T-helper 17 cell (primary cell): Measurements from ENCODE around the gene SLC24A1. TPM values are rescaled to one million over a fixed set of nuclear protein-coding genes. Genes with fewer than 3 reads are reported as not detected.

Source experiments
- ATAC-seq: fragments of 150-1000 bp; cut with Tn5 transposase; 2 replicates; pipeline ENCODE4 v1.10.0; 2021; ENCODE audit warnings: mild to moderate bottlenecking, moderate library complexity
- DNase-seq, 3 donors: peaks; one replicate each; pipeline versions ENCODE4 v3.0.0 to v3.0.0-alpha.2; 2020 to 2021
- H3K9me3 ChIP-seq: one replicate; pipeline ENCODE4 v1.7.0; 2013; ENCODE audit warnings: low read length, mild to moderate bottlenecking; ENCODE audit not compliant: control insufficient read depth, poor library complexity, severe bottlenecking
- H3K27ac Mint-ChIP-seq: one replicate; pipeline ENCODE4 v1.8.0; 2022; ENCODE audit warnings: mild to moderate bottlenecking, moderate library complexity, mixed read lengths
- H3K27me3 Mint-ChIP-seq: one replicate; pipeline ENCODE4 v1.8.0; 2022; ENCODE audit warnings: mixed read lengths
- H3K36me3 Mint-ChIP-seq: one replicate; pipeline ENCODE4 v1.8.0; 2022; ENCODE audit warnings: low read depth, mixed read lengths
- H3K4me1 Mint-ChIP-seq: one replicate; pipeline ENCODE4 v1.8.0; 2022; ENCODE audit warnings: mild to moderate bottlenecking, mixed read lengths
- H3K4me3 Mint-ChIP-seq: one replicate; pipeline ENCODE4 v1.8.0; 2022; ENCODE audit warnings: mild to moderate bottlenecking, moderate library complexity, mixed read lengths
- total RNA-seq, 4 donors: library from RNA in 2 of 4; stranded (reverse) in 2 of 4; gene quantifications; one replicate each; pipeline ENCODE4 v1.2.3 and lab custom pipeline; 2022 to 2026

Gene SLC24A1
- total RNA-seq, 2 donors from 2014 or later, result 4.0 to 5.9 TPM

DNA sequence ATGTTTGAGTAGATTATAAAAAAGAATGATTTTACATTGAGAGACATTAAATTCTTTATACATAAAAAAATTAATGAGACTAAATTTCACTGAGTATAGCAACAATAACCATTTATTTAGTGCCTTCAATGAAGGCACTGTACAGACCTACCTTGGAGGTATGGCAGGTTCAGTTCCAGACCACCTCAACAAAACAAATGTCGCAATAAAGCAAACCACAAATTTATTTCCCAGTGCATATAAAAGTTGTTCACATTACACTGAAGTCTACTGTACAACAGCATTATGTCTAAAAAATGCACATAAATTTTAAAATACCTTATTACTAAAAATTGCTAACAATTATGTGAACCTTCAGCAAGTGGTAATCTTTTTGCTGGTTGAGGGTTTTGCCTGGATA lies 58.8 kb downstream of the SLC24A1 start:
- ATAC-seq, result no peak
- Mint-ChIP-seq H3K36me3 (no peaks in the 10 kb centered on the region), H3K4me3 (no peak overlapping the region), H3K27ac (no peak overlapping the region), H3K4me1 (peaks cover 3% of the 10 kb centered on the region), H3K27me3 (no peaks in the 10 kb centered on the region)
- DNase-seq, result no peak
- H3K9me3 ChIP-seq, result no peaks in the 10 kb centered on the region

DNA sequence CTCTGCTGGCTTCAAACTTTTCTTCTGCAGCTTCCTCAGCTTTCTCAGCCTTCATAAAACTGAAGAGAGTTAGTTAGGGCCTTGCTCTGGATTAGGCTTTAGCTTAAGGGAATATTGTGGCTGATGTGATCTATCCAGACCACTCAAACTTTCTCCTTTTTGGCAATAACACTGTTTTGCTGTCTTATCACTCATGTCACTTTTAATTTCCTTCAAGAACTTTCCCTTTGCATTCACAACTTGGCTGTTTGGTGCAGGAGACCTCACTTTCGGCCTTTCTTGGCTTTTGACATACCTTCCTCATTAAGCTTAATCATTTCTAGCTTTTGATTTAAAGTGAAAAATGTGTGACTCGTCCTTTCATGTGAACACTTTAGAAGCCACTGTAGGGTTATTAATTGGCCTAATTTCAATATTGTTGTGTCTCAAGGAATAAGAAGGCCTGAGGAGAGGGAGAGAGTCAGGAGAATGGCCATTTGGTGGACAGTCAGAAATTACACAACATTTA lies 60.7 kb downstream of the SLC24A1 start:
- H3K4me3 Mint-ChIP-seq, result no peak overlapping the region
- DNase-seq (no peak), ATAC-seq (no peak)
- H3K27me3 Mint-ChIP-seq, result no peaks in the 10 kb centered on the region
- no peaks in the 10 kb centered on the region for H3K36me3 Mint-ChIP-seq
- peaks cover 3% of the 10 kb centered on the region for H3K4me1 Mint-ChIP-seq
- H3K27ac Mint-ChIP-seq, result no peak overlapping the region
- no peaks in the 10 kb centered on the region for H3K9me3 ChIP-seq

DNA sequence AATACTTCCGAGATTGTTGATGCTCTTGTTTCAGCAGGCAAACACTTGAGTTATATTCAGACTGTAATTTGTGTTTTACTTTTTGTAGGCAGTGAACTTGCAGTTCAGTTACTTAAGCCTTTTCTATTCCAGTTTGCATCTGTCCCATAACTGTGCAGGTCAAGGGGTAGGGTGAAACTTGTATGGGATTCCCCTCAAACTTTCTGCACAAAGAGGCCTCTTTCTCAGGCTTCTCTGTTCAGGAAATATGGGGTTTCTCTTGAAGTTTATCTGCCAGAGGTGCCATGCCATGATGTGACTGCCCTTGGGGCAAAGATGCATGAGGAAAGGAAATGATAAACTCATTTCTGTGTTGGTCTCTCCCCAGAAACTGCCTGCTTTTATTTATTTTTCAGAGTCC lies 66.7 kb downstream of the SLC24A1 start:
- H3K4me3 Mint-ChIP-seq, result no peak overlapping the region
- H3K9me3 ChIP-seq, result no peaks in the 10 kb centered on the region
- no peaks in the 10 kb centered on the region for H3K27me3 Mint-ChIP-seq
- no peak for DNase-seq
- H3K4me1 Mint-ChIP-seq, result no peaks in the 10 kb centered on the region
- no peak overlapping the region for H3K27ac Mint-ChIP-seq
- H3K36me3 Mint-ChIP-seq, result peaks cover 7% of the 10 kb centered on the region
- no peak for ATAC-seq

DNA sequence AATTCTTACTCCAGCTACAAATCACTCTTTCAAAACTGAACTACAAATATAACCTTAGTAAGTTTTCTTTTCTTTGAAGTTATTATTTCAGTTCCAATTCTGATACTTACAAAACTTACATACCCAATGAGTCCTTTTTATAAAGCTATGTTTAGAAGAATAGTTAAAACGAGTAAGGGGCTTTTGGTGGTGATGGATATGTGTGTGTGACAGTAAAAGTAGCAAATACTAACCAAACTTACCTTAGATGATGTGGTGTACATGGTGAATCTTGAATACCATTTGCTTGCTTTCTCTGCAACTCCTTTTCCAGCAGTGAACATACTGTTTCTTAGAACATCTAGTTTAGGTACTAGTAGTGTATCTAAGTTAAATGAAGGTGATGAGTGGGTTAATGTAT lies 68.4 kb downstream of the SLC24A1 start:
- no peaks in the 10 kb centered on the region for H3K9me3 ChIP-seq
- no peak for ATAC-seq
- no peak for DNase-seq
- Mint-ChIP-seq H3K36me3 (peaks cover 8% of the 10 kb centered on the region), H3K27me3 (no peaks in the 10 kb centered on the region), H3K4me3 (no peak overlapping the region), H3K4me1 (no peaks in the 10 kb centered on the region), H3K27ac (no peak overlapping the region)

DNA sequence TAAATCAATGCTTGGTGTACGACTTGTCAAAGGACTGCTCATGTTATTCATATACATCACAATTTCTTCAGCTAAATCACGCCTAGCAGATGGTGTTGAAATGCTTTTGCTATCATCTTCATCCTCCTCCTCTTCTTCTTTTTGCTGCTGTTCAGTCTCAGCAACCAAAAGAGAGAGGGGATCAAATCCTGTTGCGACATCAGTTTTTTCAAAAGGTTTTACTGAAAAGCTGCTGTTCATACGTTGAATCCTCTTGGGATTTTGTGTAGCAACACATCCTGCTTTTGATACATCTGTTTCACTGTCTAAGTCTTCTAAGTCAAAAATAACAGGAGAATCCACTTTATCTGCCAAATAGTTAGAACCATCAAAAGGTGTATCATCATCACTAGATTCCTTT lies 69.0 kb downstream of the SLC24A1 start:
- no peak for DNase-seq
- H3K4me1 Mint-ChIP-seq, result no peaks in the 10 kb centered on the region
- peaks cover 8% of the 10 kb centered on the region for H3K36me3 Mint-ChIP-seq
- no peak overlapping the region for H3K27ac Mint-ChIP-seq
- H3K27me3 Mint-ChIP-seq, result no peaks in the 10 kb centered on the region
- H3K9me3 ChIP-seq, result no peaks in the 10 kb centered on the region
- H3K4me3 Mint-ChIP-seq, result no peak overlapping the region
- ATAC-seq, result no peak

DNA sequence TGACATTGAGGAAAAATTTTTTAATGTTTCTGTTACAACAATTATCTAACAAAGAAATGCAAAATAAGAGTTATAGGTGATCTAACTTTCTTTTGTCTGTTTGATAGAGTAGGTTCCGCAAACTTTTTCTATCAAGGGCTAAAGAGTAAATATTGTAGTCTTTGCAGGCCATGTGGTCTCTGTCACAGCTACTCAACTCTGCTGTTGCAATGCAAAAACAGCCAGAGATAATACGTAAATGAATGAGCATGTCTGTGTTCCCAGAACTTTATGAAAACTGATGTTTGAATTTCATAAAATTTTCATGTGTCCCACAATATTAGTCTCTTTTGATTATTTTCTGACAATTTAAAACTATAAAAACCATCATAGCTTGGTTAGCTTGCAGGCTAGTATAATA lies 73.3 kb downstream of the SLC24A1 start:
- no peak for DNase-seq
- no peak overlapping the region for H3K4me3 Mint-ChIP-seq
- H3K36me3 Mint-ChIP-seq, result peaks cover 4% of the 10 kb centered on the region
- no peak overlapping the region for H3K27ac Mint-ChIP-seq
- no peaks in the 10 kb centered on the region for H3K4me1 Mint-ChIP-seq
- ATAC-seq, result no peak
- no peaks in the 10 kb centered on the region for H3K27me3 Mint-ChIP-seq
- no peaks in the 10 kb centered on the region for H3K9me3 ChIP-seq

Other genes with a start within 250 kb of the SLC24A1 start
- not detected for gene IGDCC3, start 243.9 kb upstream of the SLC24A1 start, total RNA-seq
- under 1 TPM; 0.07 to 0.10 TPM for gene IGDCC4, start 199.0 kb upstream of the SLC24A1 start, total RNA-seq
- 10 to 100 TPM; 37.9 to 42.9 TPM for gene DPP8, start 104.2 kb upstream of the SLC24A1 start, total RNA-seq
- gene HACD3, start 91.5 kb upstream of the SLC24A1 start, total RNA-seq, result 10 to 100 TPM; 14.3 to 14.8 TPM
- 10 to 100 TPM; 19.2 to 23.7 TPM for gene INTS14, start 10.8 kb upstream of the SLC24A1 start, total RNA-seq
- gene DENND4A, start 170.4 kb downstream of the SLC24A1 start, total RNA-seq, result 10 to 100 TPM; 63.5 to 71.7 TPM
- gene RAB11A, start 247.6 kb downstream of the SLC24A1 start, total RNA-seq, result 100 to 1,000 TPM; 102 to 122 TPM